IMR-90 (cell line): ENCODE measurements around the gene HMHB1.

ENCODE experiments used
- CEBPB ChIP-seq: IDR thresholded peaks from 2 replicates; pipeline ENCODE4 v1.6.1; 2012; ENCODE audit warnings: low read depth, low read length, improper control_type of control experiment
- CTCF ChIP-seq: conservative IDR thresholded peaks from 2 replicates; pipeline ENCODE4 v1.5.1; 2012; ENCODE audit warnings: mild to moderate bottlenecking, low read depth, low read length, improper control_type of control experiment
- MAZ ChIP-seq: IDR thresholded peaks from 2 replicates; pipeline ENCODE4 v1.6.1; 2012; ENCODE audit warnings: low read depth, mild to moderate bottlenecking, low read length, improper control_type of control experiment, moderate library complexity, borderline replicate concordance
- MXI1 ChIP-seq: IDR thresholded peaks from 2 replicates; pipeline ENCODE4 v1.6.1; 2012; ENCODE audit warnings: low read depth, mild to moderate bottlenecking, low read length, moderate library complexity, borderline replicate concordance
- POLR2A ChIP-seq: IDR thresholded peaks from 2 replicates; pipeline ENCODE4 v1.6.1; 2012; ENCODE audit warnings: mild to moderate bottlenecking, low read depth, low read length
- RFX5 ChIP-seq: IDR thresholded peaks from 2 replicates; pipeline ENCODE4 v1.8.0; 2012; ENCODE audit warnings: low read depth, mild to moderate bottlenecking, low read length, moderate library complexity

GRCh38 chr5:143779506-143779905, 32.5 kb upstream of the HMHB1 start:
- TF ChIP-seq MXI1, result no peak
- TF ChIP-seq RFX5, result no peak
- no peak for TF ChIP-seq CEBPB
- no peak for TF ChIP-seq MAZ
- TF ChIP-seq CTCF, result no peak
- no peak for TF ChIP-seq POLR2A
